ENCODE data around the gene SHE.

The SHE gene

GRCh38 chr1:154466921-154467417 lies 35.2 kb downstream of the SHE start:
- no peak for DNase-seq (ENCODE audit: low read depth)

GRCh38 chr1:154466206-154466605 lies 36.0 kb downstream of the SHE start:
- H3K4me3 ChIP-seq (ENCODE audit: control insufficient read depth, low read depth, low read length) = no peak overlapping the region
- no peak for DNase-seq (ENCODE audit: low read depth)
- TF ChIP-seq CTCF (IDR thresholded peaks at IDR 0.05; ENCODE audit: control insufficient read depth, insufficient read depth, low read depth, low read length, missing control alignments) = no peak

More at GRCh38 chr1:154466921-154467417, 35.2 kb downstream of the SHE start:
- no peak overlapping the region for H3K4me3 ChIP-seq (ENCODE audit: control insufficient read depth, low read depth, low read length)
- TF ChIP-seq CTCF (IDR thresholded peaks at IDR 0.05; ENCODE audit: control insufficient read depth, insufficient read depth, low read depth, low read length, missing control alignments) = peak; percentile 52

- no peak for DNase-seq (ENCODE audit: low read depth)
- no peak for TF ChIP-seq CTCF (IDR thresholded peaks at IDR 0.05; ENCODE audit: control insufficient read depth, insufficient read depth, low read depth, low read length, missing control alignments)
- H3K4me3 ChIP-seq (ENCODE audit: control insufficient read depth, low read depth, low read length) = no peak overlapping the region
Observed at GRCh38 chr1:154465621-154466195, 36.5 kb downstream of the SHE start.

GRCh38 chr1:154463512-154463990 lies 38.7 kb downstream of the SHE start:
- no peak for DNase-seq (ENCODE audit: low read depth)
- no peak for TF ChIP-seq CTCF (IDR thresholded peaks at IDR 0.05; ENCODE audit: control insufficient read depth, insufficient read depth, low read depth, low read length, missing control alignments)
- H3K4me3 ChIP-seq (ENCODE audit: control insufficient read depth, low read depth, low read length) = no peak overlapping the region

GRCh38 chr1:154460695-154461260 lies 41.4 kb downstream of the SHE start:
- no peak for DNase-seq (ENCODE audit: low read depth)
- no peak overlapping the region for H3K4me3 ChIP-seq (ENCODE audit: control insufficient read depth, low read depth, low read length)
- TF ChIP-seq CTCF (IDR thresholded peaks at IDR 0.05; ENCODE audit: control insufficient read depth, insufficient read depth, low read depth, low read length, missing control alignments) = no peak

- TF ChIP-seq CTCF (IDR thresholded peaks at IDR 0.05; ENCODE audit: control insufficient read depth, insufficient read depth, low read depth, low read length, missing control alignments) = no peak
- DNase-seq (ENCODE audit: low read depth) = no peak
- H3K4me3 ChIP-seq (ENCODE audit: control insufficient read depth, low read depth, low read length) = no peak overlapping the region
Observed at GRCh38 chr1:154459080-154459479, 43.1 kb downstream of the SHE start.

Measured in AG09309 (cell line).